NCI-H1436 (cell line): ENCODE data around the gene CDON.
A peak's percentile ranks its signal among the peaks of the same experiment; 100 is the strongest.

ENCODE experiments used
- DNase-seq: peaks from one replicate; lab custom pipeline; 2025; lab: John Stamatoyannopoulos, UW

The CDON gene

DNA sequence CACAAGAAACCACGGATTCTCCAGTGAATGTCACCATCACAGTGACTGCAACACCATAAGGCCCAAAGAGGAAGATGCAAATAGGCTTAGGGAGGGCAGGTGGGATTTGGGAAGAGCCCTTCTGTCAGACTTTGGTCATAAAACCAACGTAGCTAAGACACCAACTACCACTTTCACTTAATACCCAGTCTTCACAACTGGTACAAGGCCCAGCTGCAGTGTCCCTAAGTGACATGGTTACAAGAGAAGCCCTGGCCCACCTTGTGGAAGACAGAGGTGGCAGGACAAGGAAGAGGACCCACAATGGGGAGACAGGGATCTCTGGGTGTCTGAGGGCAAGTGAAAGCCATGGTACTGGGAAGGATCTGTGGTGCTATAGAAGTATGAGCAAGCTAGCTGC lies 106.8 kb downstream of the CDON start:
- no peak for DNase-seq

DNA sequence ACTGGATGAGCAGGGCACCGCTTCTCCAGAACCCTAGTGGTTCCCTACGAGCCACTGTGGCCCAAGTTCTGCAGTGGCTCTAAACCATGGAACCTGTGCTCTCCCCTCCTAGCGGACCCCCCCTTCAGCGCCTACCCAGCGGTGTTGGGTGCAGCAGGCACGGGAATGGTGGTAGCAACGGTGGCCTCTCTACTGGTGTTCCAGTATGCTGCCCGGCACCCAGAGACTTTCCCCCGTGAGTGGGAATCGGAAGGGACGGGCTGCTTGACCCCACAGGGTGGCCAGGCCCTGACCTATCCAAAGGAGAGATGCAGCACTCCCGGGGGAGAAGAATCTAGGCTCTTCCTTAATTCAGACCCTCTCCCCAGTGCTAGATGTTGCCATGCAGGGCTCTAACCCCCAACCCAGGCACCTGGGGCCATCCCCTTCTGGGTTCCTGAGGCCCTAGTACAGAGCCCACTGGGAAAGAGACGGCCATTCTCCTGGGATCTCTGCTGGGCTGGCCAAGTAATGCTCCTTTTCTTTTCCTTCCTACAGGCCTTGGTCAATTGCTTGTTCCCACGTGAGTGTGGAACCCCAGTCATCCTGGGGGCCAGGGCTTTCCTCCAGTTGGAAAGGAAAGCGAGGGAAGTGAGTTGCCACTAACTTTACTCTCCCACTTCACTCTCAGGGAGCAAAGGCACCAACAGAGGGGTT lies 107.6 kb downstream of the CDON start:
- DNase-seq: no peak

DNA sequence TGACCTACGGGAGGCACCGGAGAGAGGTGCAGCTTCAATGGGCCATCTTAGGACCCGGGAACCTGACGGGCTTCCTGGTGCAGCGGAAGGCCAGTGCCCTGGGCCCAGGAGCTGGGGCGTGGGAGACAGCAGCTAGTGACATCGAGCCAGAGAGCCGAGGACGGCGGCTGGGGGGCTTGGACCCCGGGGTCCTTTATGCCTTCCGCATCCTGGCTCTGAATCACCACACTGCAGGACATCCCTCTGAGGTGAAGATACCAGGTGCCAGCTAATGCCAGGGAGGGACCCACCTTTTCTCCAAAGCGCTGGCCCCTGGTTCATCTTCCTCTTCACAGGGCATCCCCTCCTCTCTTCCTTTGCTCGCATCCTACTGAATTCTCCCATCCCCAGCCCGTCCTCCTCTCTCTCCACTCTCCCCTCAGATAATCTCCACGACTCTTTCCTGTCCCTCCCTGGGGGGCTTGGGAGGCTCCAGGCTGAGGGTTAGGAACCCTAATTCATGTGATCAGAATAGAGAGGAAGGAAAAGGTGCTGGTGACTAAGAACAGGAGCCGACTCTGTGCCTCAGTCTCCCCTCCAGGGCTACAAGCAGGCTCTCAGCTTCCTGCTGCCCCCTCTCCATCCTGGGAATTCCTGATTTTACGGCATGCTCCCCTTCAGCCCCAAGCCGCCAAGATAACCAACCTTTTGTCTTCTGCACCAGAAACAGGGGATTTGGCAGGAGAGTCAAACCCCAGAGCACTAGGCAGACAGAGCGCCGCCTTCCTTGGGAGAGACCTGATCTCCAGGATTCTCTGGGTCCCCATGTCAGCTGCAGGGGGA lies 108.3 kb downstream of the CDON start:
- DNase-seq: no peak

DNA sequence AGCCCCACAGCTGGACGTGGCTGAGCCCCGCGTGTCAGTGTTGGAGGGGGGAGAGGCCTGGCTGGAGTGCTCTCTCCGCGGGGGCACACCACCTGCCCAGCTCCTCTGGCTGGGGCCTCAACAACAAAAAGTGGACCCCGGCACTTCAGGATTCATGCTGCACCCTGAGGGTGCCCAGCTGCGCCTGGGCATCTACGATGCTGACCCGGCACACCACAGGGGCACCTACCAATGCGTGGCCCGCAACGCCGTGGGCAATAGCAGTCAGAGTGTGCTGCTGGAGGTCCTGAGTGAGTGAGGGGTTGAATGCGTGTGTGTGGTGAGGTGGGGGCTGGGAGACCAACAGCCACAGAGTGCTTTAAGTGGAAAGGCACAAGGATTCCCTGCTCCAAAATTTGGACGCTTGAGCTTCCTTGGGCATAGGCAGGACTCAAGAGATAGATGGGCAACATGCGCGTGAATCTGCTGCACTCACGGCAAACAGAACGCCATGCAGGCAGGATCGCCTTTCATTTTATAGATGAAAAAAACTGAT lies 109.2 kb downstream of the CDON start:
- DNase-seq: no peak

DNA sequence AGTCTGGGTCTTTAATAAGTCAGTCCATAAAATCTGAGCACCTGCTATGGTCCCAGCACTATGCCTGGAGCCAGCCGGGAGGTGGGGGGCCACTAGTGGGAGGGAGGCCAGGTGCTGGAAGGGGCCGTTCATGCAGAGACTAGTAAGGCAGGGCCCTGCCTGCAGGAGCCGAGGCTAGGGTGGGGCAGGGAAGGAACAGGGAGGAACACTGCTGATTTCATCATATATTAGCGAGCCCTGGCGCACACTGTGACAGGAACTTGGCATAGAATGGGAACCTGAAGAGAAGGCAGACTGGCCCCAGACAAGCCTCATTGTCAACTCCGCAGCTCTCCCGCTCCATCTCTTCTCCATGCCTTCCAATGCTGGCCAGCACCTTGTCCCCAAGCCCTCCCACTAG lies 109.7 kb downstream of the CDON start:
- no peak for DNase-seq

DNA sequence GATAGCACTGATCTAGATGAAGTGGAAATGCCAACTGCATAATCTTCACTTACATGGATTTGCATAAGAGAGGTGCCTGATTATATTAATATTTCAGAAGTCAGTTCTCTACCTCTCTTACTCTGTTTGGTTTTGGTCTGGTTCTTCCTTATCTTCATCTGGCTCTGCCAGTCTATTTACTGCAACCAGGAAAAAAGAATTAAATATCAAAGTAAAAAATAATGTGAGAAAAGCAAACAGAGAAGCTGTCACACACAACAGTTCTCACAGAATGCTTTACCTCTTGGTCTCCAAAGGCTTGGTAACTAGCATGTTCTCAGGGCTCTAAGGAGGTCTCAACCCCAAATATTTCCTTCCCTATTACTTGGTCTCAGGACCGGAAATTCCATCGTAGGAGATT lies 110.1 kb downstream of the CDON start:
- DNase-seq: no peak

DNA sequence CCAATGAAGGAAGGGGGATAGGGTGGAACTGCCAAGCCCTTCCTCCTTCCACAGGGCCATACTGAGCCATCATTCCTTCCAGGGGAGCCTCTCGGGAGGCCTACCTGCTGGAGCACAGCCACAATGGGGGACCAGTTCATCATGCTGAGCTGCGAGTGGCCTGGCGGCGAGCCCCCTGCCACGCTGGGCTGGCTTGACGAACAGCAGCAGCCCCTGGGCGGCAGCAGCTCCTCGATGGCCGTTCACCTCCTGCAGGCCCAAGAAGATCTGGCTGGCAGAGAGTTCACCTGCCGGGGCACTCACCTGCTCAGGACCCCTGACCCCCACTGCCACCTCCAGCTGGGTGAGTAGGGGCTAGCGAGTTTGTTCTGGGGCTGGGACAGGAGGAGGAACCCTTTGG lies 110.9 kb downstream of the CDON start:
- DNase-seq: no peak

DNA sequence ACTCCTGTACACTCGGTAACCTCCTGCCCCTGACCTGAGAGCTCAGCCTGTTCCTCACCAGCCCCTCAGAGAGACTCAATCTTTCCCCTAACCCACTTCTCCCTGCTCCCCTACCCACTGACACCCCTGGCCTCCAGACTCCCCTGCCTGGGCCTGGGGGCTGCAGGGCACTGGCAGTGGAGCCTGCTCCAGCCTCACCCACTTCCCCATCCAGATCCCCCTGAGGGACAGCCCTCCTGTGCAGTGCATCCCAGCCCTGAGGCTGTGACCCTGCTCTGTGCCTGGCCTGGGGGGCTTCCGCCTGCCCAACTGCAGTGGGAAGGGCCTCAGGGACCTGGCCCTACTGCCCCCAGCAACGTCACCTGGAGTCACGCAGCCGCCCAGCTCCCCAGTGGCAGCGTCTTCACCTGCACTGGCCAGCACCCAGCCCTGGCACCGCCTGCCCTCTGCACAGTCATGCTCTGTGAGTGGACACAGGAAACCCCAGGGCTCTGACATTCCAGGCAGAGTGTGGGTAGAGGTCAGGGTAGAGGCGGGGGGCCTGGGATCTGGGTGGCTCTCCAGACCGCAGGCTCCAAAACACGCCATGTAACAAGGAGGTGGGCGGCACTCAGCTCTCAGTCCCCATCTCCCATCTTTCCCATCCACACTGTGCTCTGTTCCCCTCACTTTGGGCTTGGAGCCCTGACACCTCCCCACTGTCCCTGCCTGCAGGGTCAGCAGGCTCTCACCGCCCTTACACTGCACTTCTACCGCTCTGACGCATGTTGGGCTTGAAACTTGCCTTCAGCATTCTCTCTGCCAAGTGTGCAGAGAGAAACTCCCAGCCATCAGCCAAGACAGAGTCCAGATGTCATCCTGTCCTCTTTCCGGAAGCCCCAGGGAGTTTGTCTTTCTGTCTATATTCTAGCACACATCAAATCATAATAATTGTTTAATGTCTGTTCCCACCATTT lies 111.7 kb downstream of the CDON start:
- DNase-seq: no peak

DNA sequence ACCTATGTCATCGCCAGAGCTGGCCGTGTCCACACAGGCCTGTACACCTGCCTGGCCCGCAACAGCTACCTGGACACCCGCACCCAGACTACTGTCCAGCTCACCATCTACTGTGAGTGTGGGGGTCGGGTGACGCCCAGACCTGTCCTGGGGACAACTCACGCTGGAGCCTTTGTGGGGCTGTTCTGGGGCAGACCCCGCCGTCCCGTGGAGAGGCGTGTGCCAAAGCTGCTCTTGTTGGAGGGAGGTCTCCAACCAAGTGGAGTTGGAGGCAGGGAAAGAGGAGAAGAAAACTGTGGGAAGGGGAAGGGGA lies 112.5 kb downstream of the CDON start:
- DNase-seq: no peak

DNA sequence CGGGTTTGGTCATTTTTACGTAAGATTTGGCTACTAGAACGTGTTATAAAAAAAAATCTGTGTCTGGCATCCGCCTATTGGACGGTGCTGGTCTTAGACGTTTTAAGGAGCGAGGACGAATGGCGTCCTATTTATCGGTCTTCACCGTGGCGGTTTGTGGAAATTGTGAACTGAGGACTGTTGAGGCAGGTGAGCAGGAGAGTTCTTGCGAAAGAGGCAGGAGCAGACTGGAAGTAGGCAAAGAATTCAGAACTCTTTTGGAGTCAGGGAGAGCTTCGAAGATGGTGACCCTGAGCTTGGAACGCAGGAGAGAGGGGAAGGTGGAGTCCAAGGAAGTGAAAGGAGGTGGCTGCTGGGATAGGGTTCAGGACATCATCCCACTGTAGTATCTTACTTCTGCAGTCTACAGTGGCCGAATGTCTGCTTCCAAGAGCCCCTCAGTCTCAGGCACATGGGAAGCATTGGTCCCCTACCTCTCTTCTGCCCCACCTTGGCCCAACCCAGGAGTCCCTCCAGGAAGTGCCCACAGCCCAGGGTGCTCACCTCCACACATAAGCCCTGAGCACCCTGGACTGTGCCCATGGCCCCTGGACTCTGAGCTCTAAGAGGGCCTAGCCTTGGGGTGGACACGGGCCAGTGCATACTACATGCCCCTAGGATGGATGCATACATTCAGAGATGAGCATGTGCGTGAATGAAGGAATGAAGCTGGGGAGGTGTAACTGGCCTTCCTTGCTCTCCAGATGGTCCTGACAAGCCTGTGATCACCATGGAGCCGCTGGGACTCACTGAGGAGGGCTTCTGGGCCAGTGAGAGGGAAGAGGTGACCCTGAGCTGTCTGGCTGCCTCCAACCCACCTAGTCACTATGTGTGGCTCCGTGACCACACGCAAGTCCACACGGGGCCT lies 113.1 kb downstream of the CDON start:
- no peak for DNase-seq

DNA sequence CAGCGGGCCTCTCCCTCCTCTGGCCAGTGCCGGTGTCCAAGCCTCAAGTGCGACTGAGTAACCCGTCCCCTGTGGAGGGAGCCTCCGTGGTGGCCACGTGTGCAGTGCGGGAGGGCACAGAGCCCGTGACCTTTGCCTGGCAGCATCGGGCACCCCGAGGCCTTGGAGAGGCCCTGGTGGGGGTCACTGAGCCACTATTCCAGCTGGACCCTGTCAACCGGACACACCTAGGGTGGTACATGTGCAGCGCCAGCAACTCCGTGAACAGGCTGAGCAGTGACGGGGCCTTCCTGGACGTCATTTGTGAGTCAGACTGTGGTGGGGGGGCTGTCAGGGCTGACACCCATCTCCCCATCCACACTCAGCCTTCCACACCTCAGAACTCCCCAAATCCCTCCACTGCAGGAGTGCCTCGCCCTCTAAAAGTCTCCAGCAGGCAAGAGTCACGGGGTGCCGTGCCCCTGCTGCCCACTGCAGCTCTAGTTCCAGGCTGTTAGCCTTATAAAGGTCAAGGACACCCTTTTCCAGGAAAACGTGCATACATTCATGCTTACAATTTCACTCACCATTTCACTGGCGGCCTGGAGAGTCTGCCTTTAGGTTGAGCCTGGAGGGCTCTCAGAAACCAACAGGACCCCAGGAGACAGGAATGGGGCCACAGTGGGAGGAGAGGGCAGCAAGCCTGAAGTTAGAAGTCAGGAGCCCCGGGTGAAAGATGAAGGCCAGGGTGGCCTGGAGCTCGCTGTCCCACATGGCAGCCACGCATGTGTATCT lies 114.2 kb downstream of the CDON start:
- no peak for DNase-seq

DNA sequence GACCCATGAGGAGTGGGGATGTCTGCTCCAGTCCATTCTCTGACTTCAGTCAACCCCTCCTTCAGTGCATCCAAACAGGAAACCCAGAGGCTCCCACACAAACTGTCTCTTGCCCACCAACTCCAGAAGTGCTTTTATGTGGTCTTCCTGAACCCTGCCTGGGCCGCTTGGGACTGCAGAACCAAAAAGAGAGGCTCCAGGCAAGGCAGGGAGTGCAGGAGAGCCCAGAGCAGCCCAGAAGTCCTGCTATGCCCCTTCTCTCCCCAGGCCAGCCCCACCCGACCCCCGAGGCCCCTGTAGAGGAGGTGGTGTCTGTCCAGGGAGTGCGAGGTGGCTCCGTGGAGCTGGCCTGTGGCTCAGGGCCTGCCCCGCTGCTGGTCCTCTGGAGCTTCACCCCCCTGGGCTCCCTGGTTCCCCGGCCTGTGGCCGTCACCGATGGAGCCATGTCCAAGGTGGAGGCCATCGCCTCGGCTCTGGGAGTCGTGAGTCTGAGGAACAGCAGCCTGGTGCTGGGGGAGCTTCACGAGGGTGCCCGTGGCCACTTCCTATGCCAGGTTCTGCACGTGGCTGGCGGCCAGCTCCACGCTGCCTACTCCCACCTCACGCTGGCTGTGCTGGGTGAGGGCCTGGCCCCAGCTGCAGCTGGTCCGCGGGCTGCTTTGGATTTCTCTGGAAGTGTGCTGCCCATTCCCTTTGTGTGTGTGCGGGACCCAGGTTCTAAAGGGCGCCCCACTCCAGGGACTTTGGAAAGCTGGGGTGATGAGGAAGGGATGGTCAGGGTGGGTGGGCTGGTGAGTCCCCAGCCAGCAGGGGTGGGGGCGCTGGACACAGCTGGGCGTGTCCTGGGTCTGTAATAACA lies 115.0 kb downstream of the CDON start:
- DNase-seq: no peak

DNA sequence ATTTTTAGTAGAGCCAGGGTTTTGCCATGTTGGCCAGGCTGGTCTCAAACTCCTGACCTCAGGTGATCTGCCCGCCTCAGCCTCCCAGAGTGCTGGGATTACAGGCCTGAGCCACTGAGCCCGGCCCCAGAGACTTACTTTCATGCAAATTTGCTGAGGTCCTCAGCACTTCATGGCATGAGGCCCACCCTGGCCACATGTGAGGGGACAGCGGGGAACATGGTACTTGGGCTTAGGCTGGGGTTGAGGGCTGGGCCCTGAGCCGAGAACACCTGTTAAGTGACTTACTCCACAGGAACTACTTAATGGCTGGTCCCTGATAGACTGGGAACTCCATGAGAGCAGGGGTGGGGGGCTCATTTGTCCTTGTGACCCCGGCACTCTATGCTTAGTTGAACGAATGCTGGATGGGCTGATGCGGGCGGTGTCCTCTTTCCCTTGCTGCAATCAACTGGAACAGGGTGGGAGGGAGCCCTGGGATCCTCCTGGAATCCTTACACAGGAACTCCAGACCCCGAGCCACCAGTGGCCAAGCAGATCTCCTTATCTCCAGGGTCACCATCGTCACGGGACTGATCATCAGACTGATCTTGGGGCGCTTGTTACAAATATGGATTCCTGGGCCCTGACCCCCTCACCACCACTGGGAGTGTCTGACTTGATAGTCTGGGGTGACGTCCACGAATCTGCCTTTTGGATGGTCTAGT lies 115.8 kb downstream of the CDON start:
- no peak for DNase-seq

DNA sequence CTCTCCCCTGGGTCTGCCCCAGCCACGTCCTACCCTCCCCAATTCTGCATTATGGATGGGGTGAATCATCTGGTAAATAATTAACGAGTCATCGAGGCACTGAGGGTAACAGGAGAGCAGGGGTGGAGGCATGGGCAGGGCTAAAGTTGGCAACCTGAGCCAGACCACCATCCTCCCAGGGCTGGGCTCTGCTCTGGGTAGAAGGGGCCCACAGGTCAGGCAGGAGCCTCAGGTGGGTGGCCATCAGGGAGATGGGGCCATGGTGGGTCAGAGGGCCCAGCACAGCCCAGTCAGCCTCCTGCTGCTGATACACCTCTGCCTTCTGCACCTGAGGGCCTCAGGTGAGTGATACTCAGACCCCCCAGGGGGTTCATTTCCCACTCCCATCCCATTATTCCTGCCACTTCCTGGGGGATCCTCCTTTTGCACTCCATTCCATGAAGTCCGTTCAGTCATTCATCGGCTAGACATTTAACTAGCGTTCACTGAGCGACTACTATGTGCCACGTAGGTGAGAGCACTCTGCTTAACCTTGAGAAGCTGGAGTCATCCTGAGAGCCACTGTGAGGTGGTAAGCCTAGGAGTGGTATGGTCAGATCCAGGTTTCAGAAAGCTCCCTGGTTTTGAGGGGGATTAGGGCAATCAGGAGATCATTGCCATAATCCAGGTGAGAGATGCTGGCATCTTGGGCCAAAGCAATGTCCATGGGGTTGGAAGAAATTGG lies 116.7 kb downstream of the CDON start, which contains the start of gene VSIG10L2:
Gene VSIG10L2 (plus strand): TSS at position 248 of the 724 bp plus-strand sequence. CDS start 12 bp downstream, at position 260.
- no peak for DNase-seq

DNA sequence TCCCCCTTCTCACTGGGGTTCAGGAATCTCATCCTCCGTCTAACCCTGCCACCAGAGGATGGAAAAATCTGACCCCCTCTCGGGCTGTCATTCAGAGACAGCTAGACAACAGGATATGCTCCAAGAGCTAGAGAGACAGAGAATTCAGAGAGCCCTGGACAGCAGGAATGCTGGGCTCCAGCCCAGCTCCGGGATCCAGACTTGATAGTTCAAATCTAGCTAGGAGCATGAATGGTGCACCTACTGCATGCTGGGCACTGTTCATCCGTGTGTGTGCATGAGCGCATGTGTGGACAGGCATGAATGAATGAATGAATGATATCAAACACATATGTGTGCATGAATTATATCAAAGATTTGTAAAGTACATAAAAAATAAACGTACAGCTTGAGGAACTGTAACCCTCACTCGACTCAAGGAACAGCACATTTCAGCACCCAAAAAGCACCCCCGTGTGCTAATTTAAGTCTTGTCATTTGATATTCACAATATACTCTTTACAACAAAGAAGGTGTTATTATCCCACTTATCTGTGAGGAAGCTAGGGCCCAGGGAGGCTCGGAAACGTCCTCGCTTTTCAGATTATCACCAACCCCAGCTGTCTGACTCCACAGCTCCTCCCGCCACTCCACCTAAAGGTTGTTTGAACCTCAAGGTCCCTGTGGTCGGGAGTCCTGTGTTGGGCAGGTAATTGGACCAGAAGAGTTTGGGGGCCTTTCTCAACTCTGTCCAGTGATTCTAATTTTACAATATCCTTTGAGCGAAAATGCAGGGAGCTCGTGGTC lies 117.5 kb downstream of the CDON start:
- DNase-seq: peak; percentile 9

DNA sequence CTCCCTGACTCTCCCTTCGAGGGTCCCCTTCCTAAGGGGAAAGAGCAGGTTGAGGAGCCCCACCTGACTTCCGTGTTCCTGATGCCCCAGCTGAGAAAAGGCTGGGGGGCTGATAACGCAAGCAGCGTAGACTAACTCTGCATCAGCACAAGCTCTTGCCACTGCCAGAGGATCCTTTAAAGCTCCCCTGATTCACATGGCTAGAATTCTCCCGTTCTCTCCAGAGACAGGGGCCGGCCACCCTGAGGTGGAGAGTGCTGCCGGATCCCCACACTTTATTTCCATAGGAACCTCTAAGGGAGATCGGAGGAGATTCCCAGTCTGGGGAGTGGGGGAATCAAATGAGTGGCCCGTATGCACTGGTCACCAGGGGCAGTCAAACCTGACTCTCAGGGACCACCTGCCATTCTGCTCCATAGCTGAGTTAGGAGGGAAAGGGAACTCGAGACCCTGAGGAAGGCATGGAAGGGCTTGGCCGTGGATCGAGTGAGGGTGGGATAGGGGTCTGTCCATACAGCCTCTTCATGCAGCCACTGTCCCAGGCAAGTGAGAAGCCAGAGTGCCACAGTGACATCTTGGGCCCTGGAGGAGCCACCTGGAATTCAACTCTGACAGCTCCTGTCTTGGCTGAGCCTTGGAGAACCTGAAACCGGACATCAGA lies 118.2 kb downstream of the CDON start:
- DNase-seq: no peak
